Thyroid gland (tissue), 4 donors: ENCODE data around the gene FCHSD2.

Source experiments
- POLR2A ChIP-seq, 2 donors: fragments of 450-650 bp; IDR thresholded peaks; one replicate each; pipeline ENCODE4 v1.6.1; 2017; ENCODE audit warnings: antibody characterized with exemption in 2 of 2, mild to moderate bottlenecking in 2 of 2, moderate library complexity in 1 of 2
- TF ChIP-seq, protein P1 (sequence below), 6 experiments: fragments of 200-600 bp in 3 of 6; fragments of 450-650 bp in 3 of 6; sonication (generic) in 3 of 6; IDR thresholded peaks; one replicate each; pipeline ENCODE4 v1.5.1; 2016 to 2019; ENCODE audit warnings: antibody characterized with exemption in 6 of 6, mild to moderate bottlenecking in 2 of 6, inconsistent platforms in 1 of 6, moderate library complexity in 1 of 6

DNA sequence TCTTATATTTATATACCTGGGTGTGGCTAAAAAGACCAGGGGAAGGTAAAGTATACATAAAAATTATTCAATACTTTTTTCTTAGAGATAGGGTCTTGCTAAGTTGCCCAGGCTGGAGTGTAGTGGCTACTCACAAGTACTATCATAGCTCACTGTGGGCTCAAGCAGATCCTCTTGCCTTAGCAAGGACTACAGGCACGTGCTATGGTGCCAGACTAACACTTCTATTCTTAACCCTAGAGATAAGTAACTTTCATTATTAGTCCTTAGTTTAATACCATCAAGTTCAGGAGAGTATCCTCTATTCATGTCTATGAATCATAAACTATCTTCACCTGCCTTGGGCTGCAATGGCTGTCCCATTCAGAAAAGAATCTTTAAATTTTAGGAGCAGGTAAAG is 11.9 kb downstream of the FCHSD2 start:
- TF ChIP-seq, protein P1, sequence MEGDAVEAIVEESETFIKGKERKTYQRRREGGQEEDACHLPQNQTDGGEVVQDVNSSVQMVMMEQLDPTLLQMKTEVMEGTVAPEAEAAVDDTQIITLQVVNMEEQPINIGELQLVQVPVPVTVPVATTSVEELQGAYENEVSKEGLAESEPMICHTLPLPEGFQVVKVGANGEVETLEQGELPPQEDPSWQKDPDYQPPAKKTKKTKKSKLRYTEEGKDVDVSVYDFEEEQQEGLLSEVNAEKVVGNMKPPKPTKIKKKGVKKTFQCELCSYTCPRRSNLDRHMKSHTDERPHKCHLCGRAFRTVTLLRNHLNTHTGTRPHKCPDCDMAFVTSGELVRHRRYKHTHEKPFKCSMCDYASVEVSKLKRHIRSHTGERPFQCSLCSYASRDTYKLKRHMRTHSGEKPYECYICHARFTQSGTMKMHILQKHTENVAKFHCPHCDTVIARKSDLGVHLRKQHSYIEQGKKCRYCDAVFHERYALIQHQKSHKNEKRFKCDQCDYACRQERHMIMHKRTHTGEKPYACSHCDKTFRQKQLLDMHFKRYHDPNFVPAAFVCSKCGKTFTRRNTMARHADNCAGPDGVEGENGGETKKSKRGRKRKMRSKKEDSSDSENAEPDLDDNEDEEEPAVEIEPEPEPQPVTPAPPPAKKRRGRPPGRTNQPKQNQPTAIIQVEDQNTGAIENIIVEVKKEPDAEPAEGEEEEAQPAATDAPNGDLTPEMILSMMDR (IDR thresholded peaks at IDR 0.05) = no peak
- no peak for TF ChIP-seq POLR2A (IDR thresholded peaks at IDR 0.05)
